Neuronal stem cell (in vitro differentiated cells): ENCODE measurements around the gene ALG3. TPM values are rescaled to one million over a fixed set of nuclear protein-coding genes. Genes with fewer than 3 reads are reported as not detected.
A peak's percentile ranks its signal among the peaks of the same experiment; 100 is the strongest.

Experiments
- DNase-seq: peaks from one replicate; pipeline ENCODE4 v3.0.0-alpha.2; 2013; ENCODE audit warnings: low spot score
- H2AFZ ChIP-seq: one replicate; pipeline ENCODE4 v1.6.1; 2013; ENCODE audit warnings: mild to moderate bottlenecking, low read length, inconsistent platforms
- H2AK5ac ChIP-seq: 2 replicates; pipeline ENCODE4 v1.6.1; 2013; ENCODE audit warnings: low read depth, mild to moderate bottlenecking, inconsistent platforms, low read length, moderate library complexity, mixed read lengths
- H2BK120ac ChIP-seq: 2 replicates; pipeline ENCODE4 v1.6.1; 2013; ENCODE audit warnings: low read depth, mild to moderate bottlenecking, inconsistent platforms, low read length, moderate library complexity, mixed read lengths
- H2BK12ac ChIP-seq: one replicate; pipeline ENCODE4 v1.6.1; 2013; ENCODE audit warnings: low read length, inconsistent platforms
- H2BK15ac ChIP-seq: 2 replicates; pipeline ENCODE4 v1.6.1; 2013; ENCODE audit warnings: mild to moderate bottlenecking, low read length, inconsistent platforms, mixed read lengths
- H2BK5ac ChIP-seq: one replicate; pipeline ENCODE4 v1.6.1; 2013; ENCODE audit warnings: inconsistent platforms, mild to moderate bottlenecking, low read length, moderate library complexity
- H3K14ac ChIP-seq: one replicate; pipeline ENCODE4 v1.6.1; 2013; ENCODE audit warnings: low read length, inconsistent platforms
- H3K18ac ChIP-seq: 2 replicates; pipeline ENCODE4 v1.6.1; 2013; ENCODE audit warnings: low read length, inconsistent platforms
- H3K23ac ChIP-seq: 2 replicates; pipeline ENCODE4 v1.6.1; 2013; ENCODE audit warnings: low read depth, mild to moderate bottlenecking, mixed read lengths, low read length, inconsistent platforms; ENCODE audit not compliant: poor library complexity
- H3K27ac ChIP-seq: replicated peaks from 3 replicates; pipeline ENCODE4 v1.5.1; 2013; ENCODE audit warnings: low read length, inconsistent platforms
- H3K27me3 ChIP-seq, 3 experiments: 2 replicates each; pipeline ENCODE4 v1.6.1; 2013; ENCODE audit warnings: low read length in 3 of 3, mild to moderate bottlenecking in 2 of 3, inconsistent platforms in 1 of 3, low read depth in 1 of 3, mixed read lengths in 1 of 3, moderate library complexity in 1 of 3; ENCODE audit not compliant: control insufficient read depth in 3 of 3, insufficient read depth in 3 of 3
- H3K36me3 ChIP-seq, 2 donors: replicated peaks in 1 of 2; 2 replicates each; pipeline ENCODE4 v1.6.1; 2013; ENCODE audit warnings: low read length in 2 of 2; ENCODE audit not compliant: control insufficient read depth in 2 of 2, insufficient read depth in 2 of 2
- H3K4ac ChIP-seq: 2 replicates; pipeline ENCODE4 v1.6.1; 2013; ENCODE audit warnings: inconsistent platforms, mild to moderate bottlenecking, low read length, moderate library complexity
- H3K4me1 ChIP-seq, 2 donors: 1 replicate in 1 of 2; 2 replicates in 1 of 2; pipeline ENCODE4 v1.6.1; 2013; ENCODE audit warnings: low read length in 2 of 2, low read depth in 1 of 2; ENCODE audit not compliant: control insufficient read depth in 2 of 2, insufficient read depth in 1 of 2
- H3K4me2 ChIP-seq: one replicate; pipeline ENCODE4 v1.6.1; 2013; ENCODE audit warnings: mild to moderate bottlenecking, low read length, inconsistent platforms; ENCODE audit not compliant: insufficient read depth, poor library complexity, severe bottlenecking
- H3K4me3 ChIP-seq, 2 donors: 2 replicates each; pipeline ENCODE4 v1.5.1; 2013; ENCODE audit warnings: low read length in 2 of 2, mild to moderate bottlenecking in 2 of 2, inconsistent platforms in 1 of 2, moderate library complexity in 1 of 2
- H3K79me1 ChIP-seq: one replicate; pipeline ENCODE4 v1.6.1; 2013; ENCODE audit warnings: low read depth, mild to moderate bottlenecking, inconsistent platforms, low read length, moderate library complexity
- H3K9ac ChIP-seq: one replicate; pipeline ENCODE4 v1.6.1; 2013; ENCODE audit warnings: mild to moderate bottlenecking, low read depth, low read length, inconsistent platforms; ENCODE audit not compliant: poor library complexity
- H3K9me3 ChIP-seq, 2 donors: replicated peaks in 1 of 2; 2 replicates each; pipeline versions ENCODE3 to v1.6.1; 2013; ENCODE audit warnings: low read length in 2 of 2, mild to moderate bottlenecking in 2 of 2, inconsistent platforms in 1 of 2, low read depth in 1 of 2, mixed read lengths in 1 of 2, moderate library complexity in 1 of 2; ENCODE audit not compliant: control insufficient read depth in 2 of 2, insufficient read depth in 1 of 2
- H4K8ac ChIP-seq: one replicate; pipeline ENCODE4 v1.6.1; 2013; ENCODE audit warnings: low read depth, mild to moderate bottlenecking, inconsistent platforms, low read length, moderate library complexity
- H4K91ac ChIP-seq: one replicate; pipeline ENCODE4 v1.6.1; 2013; ENCODE audit warnings: low read length, low read depth, mild to moderate bottlenecking, inconsistent platforms; ENCODE audit not compliant: poor library complexity
- WGBS, 2 donors: extraction: QIAGEN DNeasy Blood & Tissue Kit; methylation state at CpG; one replicate each; pipeline ENCODE4 v1.1.7; 2013; ENCODE audit warnings: missing lambda C conversion rate in 2 of 2, mixed read lengths in 1 of 2; ENCODE audit not compliant: insufficient read length in 2 of 2, insufficient replicate concordance in 1 of 2; ENCODE audit errors: extremely low coverage in 2 of 2; 5-methylcytosine and 5-hydroxymethylcytosine counted together
- polyA plus RNA-seq, 2 experiments: library from polyadenylated mRNA; stranded (reverse); fragments of 200-250 nt; gene quantifications; one replicate each; pipeline ENCODE4 v1.2.3, GENCODE V29; 2013

ALG3 gene
- 34.1 TPM for polyA plus RNA-seq (2013, experiment 1 of 2)
- 34.0 TPM for polyA plus RNA-seq (2013, experiment 2 of 2)

- Histone ChIP-seq H3K27me3 (no peaks in the 10 kb centered on the region), H2BK120ac (no peak within 1 kb of the TSS), H3K14ac (no peak within 1 kb of the TSS), H2AK5ac (no peak within 1 kb of the TSS), H3K4ac (no peak within 1 kb of the TSS), H3K27ac (peak within 1 kb of the TSS; percentile 35), H3K4me3 (peak within 1 kb of the TSS; percentile 82 to 92), H3K18ac (peak within 1 kb of the TSS; percentile 90), H3K79me1 (no peaks in the 10 kb centered on the region), H3K23ac (peak within 1 kb of the TSS; percentile 35), H4K8ac (no peak within 1 kb of the TSS), H3K4me1 (peaks cover 0 to 5% of the 10 kb centered on the region in 2 donors), H2BK12ac (no peak within 1 kb of the TSS), H3K4me2 (peak within 1 kb of the TSS; percentile 99), H2BK15ac (no peak within 1 kb of the TSS), H3K36me3 (peaks cover 16 to 20% of the 10 kb centered on the region in 2 donors), H3K9ac (peak within 1 kb of the TSS; percentile 93), H2BK5ac (peak within 1 kb of the TSS; percentile 4), H4K91ac (no peak within 1 kb of the TSS), H2AFZ (peak within 1 kb of the TSS; percentile 95), H3K9me3 (peaks cover 0 to 1% of the 10 kb centered on the region in 2 donors)
- DNase-seq: peak; percentile 90
- WGBS, 2 donors: no CpG with 5 or more reads among the region's 49 CpGs
Observed at GRCh38 chr3:184248454-184249411, at the start of gene ALG3. TSS of gene ALG3 (minus strand) at chr3:184248962. CDS start at chr3:184248940, 22 bp downstream.

- H3K9me3 ChIP-seq: no peaks in the 10 kb centered on the region
- H2BK5ac ChIP-seq: no peak overlapping the region
- peaks cover 9 to 17% of the 10 kb centered on the region in 2 donors for H3K36me3 ChIP-seq
- H2BK12ac ChIP-seq: no peak overlapping the region
- no peak overlapping the region for H2BK120ac ChIP-seq
- no peak overlapping the region for H3K27ac ChIP-seq
- no CpG with 5 or more reads among the region's 7 CpGs for WGBS, 2 donors
- H3K4me1 ChIP-seq: peaks cover 3 to 6% of the 10 kb centered on the region in 2 donors
- no peak overlapping the region for H2AFZ ChIP-seq
- no peak overlapping the region for H2AK5ac ChIP-seq
- no peak overlapping the region for H4K8ac ChIP-seq
- H3K18ac ChIP-seq: no peak overlapping the region
- no peak overlapping the region for H3K14ac ChIP-seq
- no peak overlapping the region for H3K9ac ChIP-seq
- H3K27me3 ChIP-seq: peaks cover 0 to 34% (median 0%) of the 10 kb centered on the region in 3 experiments
- H3K4me3 ChIP-seq: no peak overlapping the region
- no peak overlapping the region for H3K4ac ChIP-seq
- no peak overlapping the region for H4K91ac ChIP-seq
- no peak overlapping the region for H3K23ac ChIP-seq
- H3K4me2 ChIP-seq: no peak overlapping the region
- H2BK15ac ChIP-seq: no peak overlapping the region
- no peak for DNase-seq
- H3K79me1 ChIP-seq: peaks cover 10% of the 10 kb centered on the region
Observed at GRCh38 chr3:184296616-184297015, 47.9 kb upstream of the ALG3 start.

DNA sequence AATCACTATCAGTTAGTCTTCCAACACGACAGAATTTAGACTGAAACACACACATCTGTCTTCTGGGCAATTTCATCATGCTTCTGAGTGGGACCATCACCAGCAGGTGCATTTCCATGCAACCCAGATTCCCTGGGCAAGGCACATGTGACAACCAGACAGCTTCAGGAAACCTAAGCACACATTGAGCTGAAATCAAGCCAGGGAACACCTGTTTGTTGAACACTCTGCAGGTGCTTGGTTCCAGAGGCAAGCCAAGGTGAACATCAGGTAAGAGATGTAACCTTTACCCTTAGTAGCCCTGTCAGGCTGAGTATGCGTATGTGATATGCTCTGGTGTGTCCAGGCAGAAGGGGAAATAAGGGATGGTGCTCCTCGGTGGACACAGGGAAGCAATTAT lies 47.0 kb upstream of the ALG3 start:
- no peak for DNase-seq
- peaks cover 3 to 6% of the 10 kb centered on the region in 2 donors for H3K4me1 ChIP-seq
- H3K36me3 ChIP-seq: peaks cover 5 to 9% of the 10 kb centered on the region in 2 donors
- H3K27me3 ChIP-seq: peaks cover 0 to 43% (median 0%) of the 10 kb centered on the region in 3 experiments
- H2BK15ac ChIP-seq: no peak overlapping the region
- no peak overlapping the region for H2AFZ ChIP-seq
- no peak overlapping the region for H3K23ac ChIP-seq
- no CpG with 5 or more reads among the region's 3 CpGs for WGBS, 2 donors
- no peak overlapping the region for H2BK5ac ChIP-seq
- no peak overlapping the region for H3K27ac ChIP-seq
- H3K14ac ChIP-seq: no peak overlapping the region
- no peak overlapping the region for H2AK5ac ChIP-seq
- no peak overlapping the region for H3K4me2 ChIP-seq
- H2BK120ac ChIP-seq: no peak overlapping the region
- H3K9me3 ChIP-seq: no peaks in the 10 kb centered on the region
- no peak overlapping the region for H3K9ac ChIP-seq
- no peak overlapping the region for H4K8ac ChIP-seq
- H3K4ac ChIP-seq: no peak overlapping the region
- no peak overlapping the region for H2BK12ac ChIP-seq
- peaks cover 10% of the 10 kb centered on the region for H3K79me1 ChIP-seq
- H4K91ac ChIP-seq: no peak overlapping the region
- no peak overlapping the region for H3K4me3 ChIP-seq
- no peak overlapping the region for H3K18ac ChIP-seq

DNA sequence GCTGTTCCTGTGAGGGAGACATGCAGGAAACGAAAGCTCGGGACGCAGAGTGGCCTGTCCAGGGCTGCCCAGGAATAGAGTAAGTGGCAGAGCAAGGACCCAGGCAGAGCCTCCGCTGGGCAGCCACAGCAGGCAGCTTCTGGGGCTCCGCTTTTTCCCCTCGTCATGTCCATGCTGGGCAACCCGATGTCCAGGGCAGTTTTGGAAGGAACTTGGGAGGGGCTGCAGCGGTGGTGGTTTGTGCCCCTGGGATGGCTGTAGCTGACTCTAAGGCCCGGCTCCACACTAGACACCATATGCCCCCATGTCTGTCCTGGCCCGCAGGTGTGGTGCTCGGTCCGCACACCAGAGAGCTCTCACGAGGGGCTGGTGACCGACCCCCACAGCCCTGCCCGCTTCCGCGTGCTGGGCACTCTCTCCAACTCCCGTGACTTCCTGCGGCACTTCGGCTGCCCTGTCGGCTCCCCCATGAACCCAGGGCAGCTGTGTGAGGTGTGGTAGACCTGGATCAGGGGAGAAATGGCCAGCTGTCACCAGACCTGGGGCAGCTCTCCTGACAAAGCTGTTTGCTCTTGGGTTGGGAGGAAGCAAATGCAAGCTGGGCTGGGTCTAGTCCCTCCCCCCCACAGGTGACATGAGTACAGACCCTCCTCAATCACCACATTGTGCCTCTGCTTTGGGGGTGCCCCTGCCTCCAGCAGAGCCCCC lies 43.1 kb upstream of the ALG3 start:
- Histone ChIP-seq H3K4me3 (no peak overlapping the region), H3K27ac (no peak overlapping the region), H4K8ac (no peak overlapping the region), H4K91ac (no peak overlapping the region), H2BK120ac (no peak overlapping the region), H3K9ac (no peak overlapping the region), H3K23ac (no peak overlapping the region), H3K36me3 (no peaks in the 10 kb centered on the region), H2BK5ac (no peak overlapping the region), H3K9me3 (no peaks in the 10 kb centered on the region), H2BK12ac (no peak overlapping the region), H2AFZ (no peak overlapping the region), H2AK5ac (no peak overlapping the region), H3K14ac (peak overlapping the region; percentile 38), H3K4ac (no peak overlapping the region), H3K4me1 (no peaks in the 10 kb centered on the region), H3K27me3 (peaks cover 0 to 60% (median 0%) of the 10 kb centered on the region in 3 experiments), H3K4me2 (no peak overlapping the region), H3K18ac (no peak overlapping the region), H2BK15ac (peak overlapping the region; percentile 26), H3K79me1 (peaks cover 4% of the 10 kb centered on the region)
- no CpG with 5 or more reads among the region's 21 CpGs for WGBS, 2 donors
- no peak for DNase-seq
